Astrocyte (in vitro differentiated cells and primary cell): Measurements from ENCODE around the gene GATA6. TPM values are rescaled to one million over a fixed set of nuclear protein-coding genes. Genes with fewer than 3 reads are reported as not detected.

Experiments used
- DNase-seq: peaks from one replicate; pipeline ENCODE4 v3.0.0-alpha.2; 2010; ENCODE audit warnings: low read depth
- FAIRE-seq: peaks from 2 replicates; lab custom pipeline; 2011; peaks lifted over from hg19 to GRCh38; lab: Jason Lieb, UNC
- H2AFZ ChIP-seq: 2 replicates; pipeline ENCODE4 v1.6.0; 2012; ENCODE audit warnings: low read depth, low read length, inconsistent platforms
- H3K27ac ChIP-seq: 2 replicates; pipeline ENCODE4 v1.5.1; 2011; ENCODE audit warnings: low read depth, low read length, inconsistent platforms
- H3K27me3 ChIP-seq: 2 replicates; pipeline ENCODE4 v1.6.0; 2011; ENCODE audit warnings: low read length, inconsistent platforms; ENCODE audit not compliant: insufficient read depth
- H3K36me3 ChIP-seq: 2 replicates; pipeline ENCODE4 v1.5.1; 2011; ENCODE audit warnings: low read length, inconsistent platforms; ENCODE audit not compliant: insufficient read depth
- H3K4me1 ChIP-seq: 2 replicates; pipeline ENCODE4 v1.5.1; 2011; ENCODE audit warnings: low read length, inconsistent platforms; ENCODE audit not compliant: insufficient read depth
- H3K4me2 ChIP-seq: 2 replicates; pipeline ENCODE4 v1.6.0; 2012; ENCODE audit warnings: low read length, inconsistent platforms
- H3K4me3 ChIP-seq: 2 replicates; pipeline ENCODE4 v1.5.1; 2011; ENCODE audit warnings: low read depth, mild to moderate bottlenecking, low read length, inconsistent platforms; ENCODE audit not compliant: insufficient read depth
- H3K79me2 ChIP-seq: 2 replicates; pipeline ENCODE4 v1.6.0; 2012; ENCODE audit warnings: mild to moderate bottlenecking, low read length, inconsistent platforms; ENCODE audit not compliant: insufficient read depth
- H3K9ac ChIP-seq: 2 replicates; pipeline ENCODE4 v1.6.0; 2012; ENCODE audit warnings: mild to moderate bottlenecking, low read length, inconsistent platforms
- H3K9me3 ChIP-seq: 2 replicates; pipeline ENCODE4 v1.5.1; 2012; ENCODE audit warnings: low read depth, mild to moderate bottlenecking, low read length, inconsistent platforms; ENCODE audit not compliant: insufficient read depth
- H4K20me1 ChIP-seq: 2 replicates; pipeline ENCODE4 v1.6.0; 2012; ENCODE audit warnings: low read length, inconsistent platforms; ENCODE audit not compliant: insufficient read depth
- H3K27ac Mint-ChIP-seq: one replicate; pipeline ENCODE4 v1.8.0; 2021; ENCODE audit warnings: mild to moderate bottlenecking, mixed read lengths; ENCODE audit not compliant: unreplicated experiment
- H3K27me3 Mint-ChIP-seq: one replicate; pipeline ENCODE4 v1.8.0; 2021; ENCODE audit warnings: low read depth, mixed read lengths; ENCODE audit not compliant: unreplicated experiment
- H3K36me3 Mint-ChIP-seq: one replicate; pipeline ENCODE4 v1.8.0; 2021; ENCODE audit warnings: low read depth, mixed read lengths; ENCODE audit not compliant: unreplicated experiment
- H3K4me1 Mint-ChIP-seq: one replicate; pipeline ENCODE4 v1.8.0; 2021; ENCODE audit warnings: low read depth, mixed read lengths; ENCODE audit not compliant: unreplicated experiment
- H3K4me3 Mint-ChIP-seq: one replicate; pipeline ENCODE4 v1.8.0; 2021; ENCODE audit warnings: mild to moderate bottlenecking, moderate library complexity, mixed read lengths; ENCODE audit not compliant: unreplicated experiment
- H3K9me3 Mint-ChIP-seq: one replicate; pipeline ENCODE4 v1.8.0; 2021; ENCODE audit warnings: mild to moderate bottlenecking, mixed read lengths; ENCODE audit not compliant: unreplicated experiment
- CTCF ChIP-seq: IDR thresholded peaks from 2 replicates; pipeline ENCODE4 v1.5.1; 2011; ENCODE audit warnings: low read depth, mild to moderate bottlenecking, inconsistent platforms, low read length, moderate library complexity; ENCODE audit not compliant: insufficient read depth
- EZH2 ChIP-seq: IDR thresholded peaks from 2 replicates; pipeline ENCODE4 v1.6.1; 2012; ENCODE audit warnings: mild to moderate bottlenecking, low read length, inconsistent platforms; ENCODE audit not compliant: insufficient read depth
- total RNA-seq: library from RNA; stranded (reverse); gene quantifications from 2 replicates; pipeline ENCODE4 v1.2.1, GENCODE V29; 2021

GATA6 gene
- total RNA-seq, 1 donor from 2014 or later, result 9.4 TPM

- Histone ChIP-seq H3K36me3 (peaks cover 7% of the 10 kb centered on the region), H3K9me3 (no peaks in the 10 kb centered on the region), H3K4me2 (peak overlapping the region; percentile 93), H3K27me3 (peaks cover 46% of the 10 kb centered on the region), H3K27ac (peak overlapping the region; percentile 81), H3K9ac (peak overlapping the region; percentile 98), H3K4me3 (peak overlapping the region; percentile 85), H3K79me2 (peaks cover 53% of the 10 kb centered on the region), H4K20me1 (peaks cover 66% of the 10 kb centered on the region), H2AFZ (peak overlapping the region; percentile 62), H3K4me1 (peaks cover 25% of the 10 kb centered on the region)
- peaks cover 53% of the 10 kb centered on the region for H3K27me3 Mint-ChIP-seq
- peaks cover 6% of the 10 kb centered on the region for H3K4me1 Mint-ChIP-seq
- no peak for TF ChIP-seq EZH2
- no peak for TF ChIP-seq CTCF
- peak overlapping the region; percentile 92 for H3K4me3 Mint-ChIP-seq
- H3K9me3 Mint-ChIP-seq, result peaks cover 15% of the 10 kb centered on the region
- peaks cover 17% of the 10 kb centered on the region for H3K36me3 Mint-ChIP-seq
- H3K27ac Mint-ChIP-seq, result peak overlapping the region; percentile 89
- no peak for DNase-seq
- no peak for FAIRE-seq
These were observed 566 bp downstream of the GATA6 start for GRCh38 chr18:22169889-22170420.

- Mint-ChIP-seq H3K4me1 (peaks cover 6% of the 10 kb centered on the region), H3K9me3 (peaks cover 12% of the 10 kb centered on the region), H3K27ac (peak overlapping the region; percentile 93), H3K27me3 (peaks cover 56% of the 10 kb centered on the region), H3K36me3 (peaks cover 17% of the 10 kb centered on the region), H3K4me3 (peak overlapping the region; percentile 92)
- no peaks in the 10 kb centered on the region for H3K9me3 ChIP-seq
- H2AFZ ChIP-seq, result peak overlapping the region; percentile 42
- H3K36me3 ChIP-seq, result peaks cover 7% of the 10 kb centered on the region
- H3K27me3 ChIP-seq, result peaks cover 40% of the 10 kb centered on the region
- TF ChIP-seq CTCF, result no peak
- no peak for TF ChIP-seq EZH2
- FAIRE-seq (no peak), DNase-seq (peak; percentile 67)
- peaks cover 60% of the 10 kb centered on the region for H3K79me2 ChIP-seq
- peak overlapping the region; percentile 85 for H3K4me3 ChIP-seq
- peaks cover 73% of the 10 kb centered on the region for H4K20me1 ChIP-seq
- H3K4me1 ChIP-seq, result peaks cover 29% of the 10 kb centered on the region
- peak overlapping the region; percentile 93 for H3K4me2 ChIP-seq
- peak overlapping the region; percentile 98 for H3K9ac ChIP-seq
- H3K27ac ChIP-seq, result peak overlapping the region; percentile 81
These were observed 1.2 kb downstream of the GATA6 start for GRCh38 chr18:22170421-22171257.
